A549 (cell line): Measurements from ENCODE around the gene PCDH9. TPM values are rescaled to one million over a fixed set of nuclear protein-coding genes. Genes with fewer than 3 reads are reported as not detected.

Source experiments
- ATAC-seq, 2 experiments: fragments of 200-7000 bp in 1 of 2; fragments of >200 bp in 1 of 2; cut with Nextera tagmentation in 1 of 2; cut with Tn5 transposase in 1 of 2; 3 replicates each; pipeline versions ENCODE4 v1.8.0 to v1.9.1; 2018 to 2020; ENCODE audit warnings: mild to moderate bottlenecking in 1 of 2, moderate library complexity in 1 of 2
- CTCF ChIA-PET: fragments of 300-600 bp; sonication (Branson Sonifier 250); formaldehyde crosslinking; extraction: SDS; loops from one replicate; lab custom pipeline; 2021; ENCODE audit warnings: antibody characterized with exemption, inconsistent platforms; lab: Yijun Ruan, JAX
- POLR2A ChIA-PET: fragments of 350-600 bp; formaldehyde crosslinking; extraction: SDS; loops from one replicate; lab custom pipeline; 2021; ENCODE audit warnings: antibody characterized with exemption, inconsistent platforms; lab: Yijun Ruan, JAX
- DNase-seq, 2 experiments: peaks; one replicate each; pipeline versions ENCODE4 v3.0.0 to v3.0.0-alpha.2; 2011 to 2016; ENCODE audit warnings: low read depth in 1 of 2, low spot score in 1 of 2
- FAIRE-seq: peaks from 2 replicates; lab custom pipeline; 2011; peaks lifted over from hg19 to GRCh38; lab: Jason Lieb, UNC
- H3K27ac ChIP-seq, 2 experiments: fragments of >200 bp; sonication (Bioruptor Twin); formaldehyde crosslinking; 3 replicates each; pipeline ENCODE4 v1.5.1; 2016 to 2017
- H3K4me1 ChIP-seq: fragments of >200 bp; sonication (Bioruptor Twin); formaldehyde crosslinking; 3 replicates; pipeline ENCODE4 v1.6.1; 2016
- H3K4me2 ChIP-seq: fragments of >200 bp; sonication (Bioruptor Twin); formaldehyde crosslinking; 3 replicates; pipeline ENCODE4 v1.6.1; 2016
- H3K4me3 ChIP-seq: fragments of >200 bp; sonication (Bioruptor Twin); formaldehyde crosslinking; 3 replicates; pipeline ENCODE4 v1.5.1; 2016
- H3K9me3 ChIP-seq: fragments of >200 bp; sonication (Bioruptor Twin); formaldehyde crosslinking; 3 replicates; pipeline ENCODE4 v1.6.1; 2016
- CBX2 ChIP-seq: fragments of 200-600 bp; sonication (generic); IDR thresholded peaks from 2 replicates; pipeline ENCODE4 v1.6.1; 2016; ENCODE audit warnings: low read depth, mild to moderate bottlenecking, borderline replicate concordance
- CHD2 ChIP-seq: fragments of 150-350 bp; IDR thresholded peaks from 2 replicates; pipeline ENCODE4 v1.6.1; 2014; ENCODE audit warnings: low read length; ENCODE audit not compliant: partially characterized antibody
- FOSB ChIP-seq: fragments of 250-450 bp; sonication (Bioruptor Pico); IDR thresholded peaks from 2 replicates; pipeline ENCODE4 v1.5.0; 2020; ENCODE audit warnings: mild to moderate bottlenecking, moderate library complexity
- FOSL2 ChIP-seq, 2 experiments: fragments of 450-650 bp in 1 of 2; fragments of >200 bp in 1 of 2; sonication (Bioruptor Twin) in 1 of 2; formaldehyde crosslinking; IDR thresholded peaks; 2 replicates each; pipeline versions ENCODE4 v1.5.0 to v1.6.1; 2016 to 2020; ENCODE audit warnings: mild to moderate bottlenecking in 1 of 2, moderate library complexity in 1 of 2
- FOXS1 ChIP-seq: fragments of 250-450 bp; sonication (Bioruptor Pico); IDR thresholded peaks from 2 replicates; pipeline ENCODE4 v1.5.0; 2020; ENCODE audit warnings: mild to moderate bottlenecking, moderate library complexity
- HDAC2 ChIP-seq: fragments of 200-600 bp; sonication (generic); IDR thresholded peaks from 2 replicates; pipeline ENCODE4 v1.6.1; 2016
- HEYL ChIP-seq: fragments of 250-450 bp; sonication (Bioruptor Pico); IDR thresholded peaks from 2 replicates; pipeline ENCODE4 v1.8.0; 2021; ENCODE audit warnings: mild to moderate bottlenecking, moderate library complexity
- HOXA7 ChIP-seq: fragments of 250-450 bp; sonication (Bioruptor Pico); IDR thresholded peaks from 2 replicates; pipeline ENCODE4 v1.5.0; 2020; ENCODE audit warnings: mild to moderate bottlenecking, moderate library complexity
- HOXB13 ChIP-seq: fragments of 250-450 bp; sonication (Bioruptor Pico); IDR thresholded peaks from 2 replicates; pipeline ENCODE4 v1.5.0; 2020; ENCODE audit warnings: low read depth, mild to moderate bottlenecking, moderate library complexity
- KDM1A ChIP-seq: fragments of 200-600 bp; sonication (generic); IDR thresholded peaks from 2 replicates; pipeline ENCODE4 v1.6.1; 2016; ENCODE audit warnings: low read depth, mild to moderate bottlenecking
- MAZ ChIP-seq: fragments of 150-350 bp; IDR thresholded peaks from 2 replicates; pipeline ENCODE4 v1.6.1; 2014; ENCODE audit warnings: antibody characterized with exemption, low read depth, low read length, borderline replicate concordance
- NPAS2 ChIP-seq: fragments of 250-450 bp; sonication (Bioruptor Pico); IDR thresholded peaks from 2 replicates; pipeline ENCODE4 v1.8.0; 2022; ENCODE audit warnings: mild to moderate bottlenecking, moderate library complexity, borderline replicate concordance
- NR3C1 ChIP-seq: fragments of >200 bp; sonication (Bioruptor Twin); formaldehyde crosslinking; IDR thresholded peaks from 3 replicates; pipeline ENCODE4 v1.6.1; 2017
- PHF8 ChIP-seq: fragments of 200-600 bp; sonication (generic); IDR thresholded peaks from 2 replicates; pipeline ENCODE4 v1.6.1; 2016; ENCODE audit warnings: low read depth, mild to moderate bottlenecking, antibody characterized with exemption, moderate library complexity, borderline replicate concordance
- RARB ChIP-seq: fragments of 250-450 bp; sonication (Bioruptor Pico); IDR thresholded peaks from 2 replicates; pipeline ENCODE4 v1.8.0; 2021; ENCODE audit warnings: mild to moderate bottlenecking, moderate library complexity
- ZNF302 ChIP-seq: fragments of 250-450 bp; sonication (Bioruptor Pico); IDR thresholded peaks from 2 replicates; pipeline ENCODE4 v1.9.0; 2021; ENCODE audit warnings: inconsistent platforms, mild to moderate bottlenecking, moderate library complexity
- WGBS: methylation state at CpG from one replicate; pipeline ENCODE4 v1.1.6; 2017; ENCODE audit errors: missing lambda C conversion rate; 5-methylcytosine and 5-hydroxymethylcytosine counted together
- polyA plus RNA-seq, 4 experiments: library from polyadenylated mRNA; depleted of rRNA in 3 of 4; stranded (reverse); fragments of >200 nt; fragmentation: RNase III in 1 of 4; extraction: RNeasy Plus Mini Kit Qiagen cat#74134 plus additional on column Dnase treatment in 1 of 4; gene quantifications; 2 replicates in 3 of 4; 3 replicates in 1 of 4; pipeline ENCODE4 v1.2.3, GENCODE V29; 2011 to 2017
- TF ChIP-seq, protein P1 (sequence below): fragments of 150-350 bp; IDR thresholded peaks from 2 replicates; pipeline ENCODE4 v1.6.1; 2014; ENCODE audit warnings: low read depth, mild to moderate bottlenecking, low read length
- TF ChIP-seq, protein P2 (sequence below): IDR thresholded peaks from 2 replicates; pipeline ENCODE4 v1.6.1; 2012
- TF ChIP-seq, protein P3 (sequence below): fragments of >200 bp; sonication (Bioruptor Twin); formaldehyde crosslinking; IDR thresholded peaks from 3 replicates; pipeline ENCODE4 v1.6.1; 2016
- TF ChIP-seq, protein P4 (sequence below): fragments of 200-600 bp; sonication (generic); IDR thresholded peaks from 2 replicates; pipeline ENCODE4 v1.6.1; 2016; ENCODE audit warnings: antibody characterized with exemption, mild to moderate bottlenecking, moderate library complexity

The PCDH9 gene
- polyA plus RNA-seq, 2 of the 4 experiments (the other 2 are of a cell fraction): 16.0 to 29.5 TPM

DNA sequence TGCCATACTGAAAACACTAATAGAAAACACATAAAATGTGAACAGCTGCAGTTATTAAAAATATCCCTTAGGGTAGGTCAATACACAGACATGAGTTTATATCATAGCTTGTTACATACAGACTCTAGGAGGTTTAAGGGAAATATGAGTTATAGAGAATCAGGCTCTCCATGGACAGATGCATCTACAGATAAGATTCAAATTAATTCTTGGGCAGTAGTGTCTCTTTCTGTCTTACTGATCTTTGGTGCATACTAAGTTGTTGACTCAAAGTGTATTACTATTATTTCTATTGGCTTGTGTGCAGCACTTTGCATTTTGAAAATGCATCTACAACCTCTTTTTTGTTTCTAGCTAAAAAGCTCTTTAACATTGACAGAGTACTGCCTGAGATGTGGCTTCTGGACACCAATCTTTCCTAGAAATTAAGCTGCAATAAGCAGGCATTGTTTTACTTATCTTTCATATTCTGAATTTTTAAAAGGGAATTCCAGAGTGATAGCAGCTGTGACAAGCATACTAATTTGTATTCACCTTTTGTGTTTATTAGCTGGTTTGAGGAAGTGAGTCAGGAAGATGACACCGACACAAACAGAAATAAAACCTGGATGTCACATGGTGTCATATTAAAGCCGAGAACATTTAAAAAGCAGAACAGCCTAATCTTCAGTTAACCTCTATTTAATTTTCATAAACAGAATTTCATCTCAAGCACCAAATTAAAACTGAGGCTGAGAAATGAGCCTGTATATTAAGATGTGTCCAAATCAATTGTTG lies 399.0 kb downstream of the PCDH9 start:
- no peaks in the 10 kb centered on the region for H3K9me3 ChIP-seq
- WGBS: 7% methylated on average over 2 of the region's 2 CpGs
- peak overlapping the region; percentile 75 for H3K4me2 ChIP-seq
- peaks cover 32% of the 10 kb centered on the region for H3K4me1 ChIP-seq
- H3K4me3 ChIP-seq: peak overlapping the region; percentile 14; the same call in 1 of the 3 replicates
- no peak for FAIRE-seq
- ChIA-PET POLR2A (no interaction called here), CTCF (no interaction called here)
- peak overlapping the region; percentile 40 to 45; a peak in 5 of 6 replicates for H3K27ac ChIP-seq
- TF ChIP-seq, protein P1, sequence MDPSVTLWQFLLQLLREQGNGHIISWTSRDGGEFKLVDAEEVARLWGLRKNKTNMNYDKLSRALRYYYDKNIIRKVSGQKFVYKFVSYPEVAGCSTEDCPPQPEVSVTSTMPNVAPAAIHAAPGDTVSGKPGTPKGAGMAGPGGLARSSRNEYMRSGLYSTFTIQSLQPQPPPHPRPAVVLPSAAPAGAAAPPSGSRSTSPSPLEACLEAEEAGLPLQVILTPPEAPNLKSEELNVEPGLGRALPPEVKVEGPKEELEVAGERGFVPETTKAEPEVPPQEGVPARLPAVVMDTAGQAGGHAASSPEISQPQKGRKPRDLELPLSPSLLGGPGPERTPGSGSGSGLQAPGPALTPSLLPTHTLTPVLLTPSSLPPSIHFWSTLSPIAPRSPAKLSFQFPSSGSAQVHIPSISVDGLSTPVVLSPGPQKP: no peak
- TF ChIP-seq CHD2: no peak
- TF ChIP-seq, protein P2, sequence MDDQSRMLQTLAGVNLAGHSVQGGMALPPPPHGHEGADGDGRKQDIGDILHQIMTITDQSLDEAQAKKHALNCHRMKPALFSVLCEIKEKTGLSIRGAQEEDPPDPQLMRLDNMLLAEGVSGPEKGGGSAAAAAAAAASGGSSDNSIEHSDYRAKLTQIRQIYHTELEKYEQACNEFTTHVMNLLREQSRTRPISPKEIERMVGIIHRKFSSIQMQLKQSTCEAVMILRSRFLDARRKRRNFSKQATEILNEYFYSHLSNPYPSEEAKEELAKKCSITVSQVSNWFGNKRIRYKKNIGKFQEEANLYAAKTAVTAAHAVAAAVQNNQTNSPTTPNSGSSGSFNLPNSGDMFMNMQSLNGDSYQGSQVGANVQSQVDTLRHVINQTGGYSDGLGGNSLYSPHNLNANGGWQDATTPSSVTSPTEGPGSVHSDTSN: no peak
- TF ChIP-seq, protein P3, sequence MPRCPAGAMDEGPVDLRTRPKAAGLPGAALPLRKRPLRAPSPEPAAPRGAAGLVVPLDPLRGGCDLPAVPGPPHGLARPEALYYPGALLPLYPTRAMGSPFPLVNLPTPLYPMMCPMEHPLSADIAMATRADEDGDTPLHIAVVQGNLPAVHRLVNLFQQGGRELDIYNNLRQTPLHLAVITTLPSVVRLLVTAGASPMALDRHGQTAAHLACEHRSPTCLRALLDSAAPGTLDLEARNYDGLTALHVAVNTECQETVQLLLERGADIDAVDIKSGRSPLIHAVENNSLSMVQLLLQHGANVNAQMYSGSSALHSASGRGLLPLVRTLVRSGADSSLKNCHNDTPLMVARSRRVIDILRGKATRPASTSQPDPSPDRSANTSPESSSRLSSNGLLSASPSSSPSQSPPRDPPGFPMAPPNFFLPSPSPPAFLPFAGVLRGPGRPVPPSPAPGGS: no peak
- TF ChIP-seq RARB (CRISPR knock-in tag): no peak
- TF ChIP-seq PHF8: no peak
- TF ChIP-seq CBX2: no peak
- TF ChIP-seq KDM1A: no peak
- no peak for TF ChIP-seq FOSL2 (IDR thresholded peaks at IDR 0.05)
- no peak; the same call in 1 of the 2 replicates for TF ChIP-seq FOSL2 (CRISPR knock-in tag; IDR thresholded peaks at IDR 0.05)
- no peak for TF ChIP-seq HEYL
- TF ChIP-seq ZNF302 (CRISPR knock-in tag): no peak
- TF ChIP-seq, protein P4, sequence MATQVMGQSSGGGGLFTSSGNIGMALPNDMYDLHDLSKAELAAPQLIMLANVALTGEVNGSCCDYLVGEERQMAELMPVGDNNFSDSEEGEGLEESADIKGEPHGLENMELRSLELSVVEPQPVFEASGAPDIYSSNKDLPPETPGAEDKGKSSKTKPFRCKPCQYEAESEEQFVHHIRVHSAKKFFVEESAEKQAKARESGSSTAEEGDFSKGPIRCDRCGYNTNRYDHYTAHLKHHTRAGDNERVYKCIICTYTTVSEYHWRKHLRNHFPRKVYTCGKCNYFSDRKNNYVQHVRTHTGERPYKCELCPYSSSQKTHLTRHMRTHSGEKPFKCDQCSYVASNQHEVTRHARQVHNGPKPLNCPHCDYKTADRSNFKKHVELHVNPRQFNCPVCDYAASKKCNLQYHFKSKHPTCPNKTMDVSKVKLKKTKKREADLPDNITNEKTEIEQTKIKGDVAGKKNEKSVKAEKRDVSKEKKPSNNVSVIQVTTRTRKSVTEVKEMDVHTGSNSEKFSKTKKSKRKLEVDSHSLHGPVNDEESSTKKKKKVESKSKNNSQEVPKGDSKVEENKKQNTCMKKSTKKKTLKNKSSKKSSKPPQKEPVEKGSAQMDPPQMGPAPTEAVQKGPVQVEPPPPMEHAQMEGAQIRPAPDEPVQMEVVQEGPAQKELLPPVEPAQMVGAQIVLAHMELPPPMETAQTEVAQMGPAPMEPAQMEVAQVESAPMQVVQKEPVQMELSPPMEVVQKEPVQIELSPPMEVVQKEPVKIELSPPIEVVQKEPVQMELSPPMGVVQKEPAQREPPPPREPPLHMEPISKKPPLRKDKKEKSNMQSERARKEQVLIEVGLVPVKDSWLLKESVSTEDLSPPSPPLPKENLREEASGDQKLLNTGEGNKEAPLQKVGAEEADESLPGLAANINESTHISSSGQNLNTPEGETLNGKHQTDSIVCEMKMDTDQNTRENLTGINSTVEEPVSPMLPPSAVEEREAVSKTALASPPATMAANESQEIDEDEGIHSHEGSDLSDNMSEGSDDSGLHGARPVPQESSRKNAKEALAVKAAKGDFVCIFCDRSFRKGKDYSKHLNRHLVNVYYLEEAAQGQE: no peak
- no peak for TF ChIP-seq FOSB
- TF ChIP-seq MAZ: no peak
- TF ChIP-seq NR3C1: no peak
- no peak for TF ChIP-seq FOXS1
- TF ChIP-seq HOXB13: no peak
- no peak for TF ChIP-seq NPAS2 (CRISPR knock-in tag)
- TF ChIP-seq HDAC2: no peak
- no peak for TF ChIP-seq HOXA7 (CRISPR knock-in tag)
- ATAC-seq: no peak
- DNase-seq: no peak
